NCI-H2227 treated with DMSO at 0.1 percent for 48 hours (cell line): Measurements from ENCODE around the gene LRRC9.
A peak's percentile ranks its signal among the peaks of the same experiment; 100 is the strongest.
"Not testable (repeated sequence)": the region's sequence is repeated elsewhere in the genome, so short reads cannot be mapped to it uniquely, and the experiment has no call there.

ENCODE experiments used
- DNase-seq: peaks from one replicate; lab custom pipeline; 2025; lab: John Stamatoyannopoulos, UW

LRRC9 gene

DNA sequence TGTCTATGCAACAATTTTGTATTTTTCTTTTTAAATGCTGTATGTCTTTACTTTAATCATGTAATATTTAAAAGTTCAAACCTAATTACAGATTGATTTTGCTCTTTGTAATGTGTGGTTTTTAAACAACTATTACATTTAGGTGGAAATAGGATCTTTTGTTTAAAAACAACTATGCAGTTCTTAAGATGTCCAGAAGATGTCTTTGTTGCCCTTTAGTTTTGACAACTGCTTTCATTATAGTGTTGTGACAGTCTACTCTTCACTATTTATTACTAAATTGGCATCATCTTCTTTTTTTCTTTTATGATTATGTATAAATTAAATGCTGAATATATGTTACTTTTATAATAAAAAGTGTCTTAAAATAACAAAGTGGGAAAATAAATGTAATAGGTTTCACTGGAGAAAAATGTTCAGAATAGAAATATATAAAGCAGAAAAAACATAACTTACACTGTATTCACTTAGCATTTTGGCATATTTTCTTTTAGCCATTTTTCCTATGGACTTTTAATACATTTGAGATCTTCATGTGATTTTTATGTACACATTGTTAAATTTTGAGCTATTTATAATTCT is 144.6 kb downstream of the LRRC9 start:
- peak; percentile 43 for DNase-seq

DNA sequence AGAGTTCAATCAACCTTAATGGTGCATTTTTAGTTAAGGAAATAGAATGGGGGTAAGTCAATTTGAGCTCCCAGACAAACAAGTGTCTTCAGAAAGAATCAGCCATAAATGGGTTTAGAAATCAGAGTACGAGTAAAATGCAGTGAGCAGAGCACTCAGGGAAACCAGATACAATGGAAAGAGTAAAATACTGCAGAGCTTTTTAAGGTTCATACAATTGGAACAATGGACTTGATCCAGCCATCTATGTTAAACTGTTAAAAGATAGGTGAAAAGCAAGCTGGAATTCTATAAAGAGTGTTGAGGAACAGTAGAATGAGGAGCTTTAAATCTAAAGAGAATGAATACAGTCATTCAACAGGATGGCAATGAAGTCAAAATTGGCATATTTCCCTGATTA is 147.9 kb downstream of the LRRC9 start:
- DNase-seq = no peak

DNA sequence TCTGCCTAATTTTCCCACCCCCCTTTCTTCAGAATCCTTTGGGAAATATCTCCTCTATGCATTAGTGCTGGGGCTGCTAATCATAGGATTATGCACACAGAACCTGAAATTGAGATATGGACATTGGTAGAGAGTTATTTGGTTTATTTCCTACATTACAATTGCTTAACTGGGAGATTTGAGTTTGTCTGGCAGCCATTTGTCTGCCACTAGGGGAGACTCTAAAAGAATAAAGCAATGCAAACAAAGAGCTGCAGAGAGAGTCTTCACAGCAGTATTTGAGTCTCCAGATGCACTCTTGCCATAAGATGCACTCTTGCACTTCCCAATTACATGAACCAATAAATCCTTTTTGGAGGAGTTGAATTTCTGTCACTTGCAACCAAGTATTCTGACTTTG is 159.8 kb downstream of the LRRC9 start:
- DNase-seq = no peak

DNA sequence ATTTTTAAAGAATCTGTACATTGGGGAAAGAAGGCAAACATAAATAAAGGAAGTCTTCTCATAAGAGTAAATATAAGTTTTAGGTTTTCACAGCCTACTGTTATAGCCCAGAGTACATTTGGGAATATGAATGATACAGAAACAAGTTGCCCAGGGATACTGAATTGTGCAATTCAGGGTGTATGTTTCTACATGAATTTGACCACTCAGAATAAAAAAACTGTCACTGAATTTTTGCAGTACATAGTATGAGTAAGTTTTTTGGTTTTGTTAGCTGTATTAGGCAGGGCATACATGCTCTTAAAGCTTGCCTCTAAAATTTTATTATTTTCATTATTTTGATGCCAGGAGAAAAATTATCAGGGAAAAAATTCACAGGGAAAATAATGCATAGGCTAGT is 165.1 kb downstream of the LRRC9 start:
- no peak for DNase-seq

DNA sequence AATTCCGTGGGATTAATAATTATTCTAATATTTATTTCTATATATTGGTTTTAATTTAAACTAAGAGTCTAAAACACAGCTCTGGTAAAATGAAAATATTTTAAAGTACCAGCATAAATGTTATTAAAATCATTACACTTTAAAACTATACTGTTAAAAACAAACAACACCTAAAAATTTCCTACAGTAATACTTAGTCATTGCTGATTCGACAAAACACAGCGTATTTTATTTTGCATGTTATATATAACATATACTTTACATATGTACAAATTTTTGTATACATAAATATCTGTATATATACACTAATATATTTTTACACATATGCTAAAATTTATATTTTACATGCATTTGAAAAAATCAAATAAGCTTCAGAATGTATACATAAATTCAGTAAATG is 165.7 kb downstream of the LRRC9 start:
- no peak for DNase-seq

DNA sequence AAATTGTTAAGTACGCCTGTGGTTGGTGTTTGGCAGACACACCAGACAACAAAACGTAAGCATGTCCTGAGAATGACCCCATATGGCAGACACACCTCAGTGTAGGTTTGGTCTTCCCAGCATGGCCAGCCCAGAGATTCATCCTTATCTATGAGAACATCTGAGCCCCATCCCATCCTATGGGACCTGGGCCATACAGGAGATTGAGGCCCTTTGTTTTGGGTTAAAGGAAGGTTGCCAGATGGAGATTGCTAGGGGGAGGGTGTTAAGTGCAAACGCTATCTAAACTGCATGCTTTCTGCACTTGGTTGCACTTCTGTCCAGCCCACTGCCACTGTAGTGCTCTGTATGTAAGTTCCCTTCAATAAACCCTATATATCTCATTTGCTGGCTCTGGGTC is 167.7 kb downstream of the LRRC9 start:
- DNase-seq = no peak

DNA sequence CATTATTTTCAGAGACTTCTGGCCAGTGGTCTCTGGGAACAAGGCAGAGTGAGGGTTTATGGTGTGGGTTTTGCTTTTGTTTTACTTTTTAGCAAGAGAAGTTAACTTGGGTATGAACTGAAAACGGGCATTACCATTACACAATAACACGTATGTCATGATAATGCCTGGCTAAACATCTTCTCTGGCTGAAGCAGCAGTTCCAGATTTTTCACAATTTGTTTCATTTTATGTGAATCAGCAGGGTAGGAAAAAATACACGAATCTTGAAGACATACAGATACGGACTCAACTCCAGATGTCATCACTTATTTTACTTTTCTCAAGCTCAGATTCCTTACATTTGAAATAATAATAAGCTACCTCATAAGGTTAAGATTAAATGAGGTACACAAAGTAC is 169.3 kb downstream of the LRRC9 start:
- no peak for DNase-seq

DNA sequence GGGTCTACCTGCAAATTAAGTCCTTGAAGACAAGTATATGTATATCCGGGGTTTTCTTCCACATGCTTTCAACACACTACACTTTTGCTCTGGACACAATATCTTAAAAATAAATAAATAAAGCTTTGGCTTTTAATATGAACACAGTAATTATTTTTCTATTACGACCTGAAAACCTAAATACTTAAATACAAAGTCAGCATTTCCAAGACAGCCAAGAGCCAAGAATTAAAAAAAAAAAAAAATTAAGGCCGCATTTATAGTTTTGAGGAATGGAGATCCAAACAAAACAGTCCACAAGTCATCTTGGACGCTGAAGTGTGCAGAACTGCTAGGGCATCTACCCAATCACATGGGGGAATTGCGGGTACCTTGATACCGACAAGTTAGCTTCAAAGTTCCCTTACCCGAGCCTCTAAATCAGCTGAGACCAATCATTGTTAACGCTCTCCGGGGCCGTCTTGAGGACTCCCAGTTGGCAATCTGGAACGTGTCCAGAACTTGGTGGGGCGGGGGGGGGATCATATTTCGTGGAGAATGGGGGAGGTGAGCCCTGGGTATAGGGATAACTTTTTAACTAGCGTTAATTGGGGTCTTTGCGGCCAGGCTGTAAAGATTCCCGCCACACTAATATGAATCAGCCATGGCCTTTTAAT is 171.0 kb downstream of the LRRC9 start:
- DNase-seq = peak; percentile 46

DNA sequence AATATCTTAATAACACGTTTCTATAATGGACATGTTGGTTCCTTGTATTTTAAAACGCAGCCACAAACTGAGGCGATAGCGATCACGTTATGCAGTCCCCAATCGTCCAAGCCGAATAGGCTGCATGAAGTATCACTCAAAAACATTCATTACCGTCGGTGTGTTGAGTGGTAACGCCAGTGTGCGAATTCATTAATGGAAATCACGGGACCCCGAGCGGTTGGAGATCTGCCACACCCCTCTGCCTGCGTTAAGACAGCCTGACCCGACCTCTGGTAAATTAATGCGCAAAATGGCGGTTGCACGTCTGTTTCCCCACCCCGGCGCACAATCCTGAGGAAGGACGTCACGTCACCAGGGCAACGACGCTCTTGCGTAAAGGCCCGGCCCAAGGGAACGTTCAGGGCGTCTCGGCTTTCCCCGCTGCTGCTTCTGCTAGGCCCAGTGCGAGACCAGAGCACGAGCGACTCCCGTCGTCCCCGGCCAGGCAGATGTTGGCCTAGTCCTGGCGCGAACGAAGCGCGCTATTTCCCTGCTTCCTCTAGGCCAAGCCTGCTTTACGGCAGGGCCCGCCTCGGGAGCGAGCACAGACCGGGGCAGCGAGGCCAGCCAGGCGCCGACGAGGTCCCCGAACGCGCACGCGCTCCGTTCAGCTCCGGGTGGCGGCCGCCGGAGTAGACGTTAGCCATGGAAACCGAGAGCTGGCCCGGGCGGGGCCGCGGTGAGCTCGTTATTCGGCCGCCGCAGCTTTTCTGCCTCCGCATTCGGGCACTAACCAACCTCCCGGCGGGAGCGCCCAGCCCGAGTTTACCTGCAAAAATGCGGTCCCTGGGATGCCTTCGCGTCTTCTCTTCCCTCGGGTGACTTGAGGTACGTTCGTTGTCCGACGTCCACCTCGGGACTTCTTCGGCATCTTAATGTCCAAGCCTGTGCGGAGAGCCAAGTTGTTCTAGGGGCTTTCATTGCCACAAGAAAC is 171.9 kb downstream of the LRRC9 start, which contains the start of gene PCNX4:
PCNX4 (plus strand) TSS at position 374 of the 976 bp plus-strand sequence. CDS start 15,716 bp downstream, outside the sequence.
- DNase-seq = peak; percentile 97

DNA sequence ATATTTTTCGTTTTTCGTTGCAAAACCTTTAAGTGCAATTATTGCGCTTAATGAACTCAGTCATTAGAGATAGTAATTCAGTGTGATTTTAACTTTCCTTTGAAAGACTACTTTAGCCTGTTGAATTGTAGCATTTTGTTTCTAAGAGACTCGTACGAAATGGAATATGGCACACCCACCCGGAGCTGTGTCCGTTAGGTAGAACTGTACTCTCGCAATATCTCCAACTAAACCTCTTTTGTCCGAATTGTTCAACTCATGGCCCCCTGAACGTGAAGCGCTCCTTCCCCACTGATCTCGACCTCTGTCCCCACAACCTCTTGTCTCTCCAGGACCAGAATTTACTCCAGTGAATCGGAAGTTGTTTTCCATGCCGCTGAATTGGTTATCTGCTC is 172.6 kb downstream of the LRRC9 start:
- DNase-seq = peak; percentile 37

DNA sequence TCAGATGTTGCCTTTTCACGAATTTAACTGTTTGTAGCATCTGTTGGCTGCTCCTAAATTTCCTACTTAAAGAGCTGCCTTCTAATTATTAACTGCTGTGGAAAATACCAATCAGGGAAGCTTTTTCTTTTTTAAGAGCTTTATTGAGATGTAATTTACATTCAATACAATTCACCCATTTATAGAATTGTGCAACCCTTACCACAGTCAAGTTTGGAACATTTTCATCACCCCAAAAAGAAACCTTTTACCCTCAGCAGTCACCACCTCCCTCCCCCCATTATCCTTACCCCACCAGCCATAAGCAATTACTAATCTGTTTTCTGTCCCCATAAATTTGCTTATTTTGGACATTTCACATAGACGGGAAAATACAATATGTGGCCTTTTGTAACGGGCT is 173.1 kb downstream of the LRRC9 start:
- no peak for DNase-seq

DNA sequence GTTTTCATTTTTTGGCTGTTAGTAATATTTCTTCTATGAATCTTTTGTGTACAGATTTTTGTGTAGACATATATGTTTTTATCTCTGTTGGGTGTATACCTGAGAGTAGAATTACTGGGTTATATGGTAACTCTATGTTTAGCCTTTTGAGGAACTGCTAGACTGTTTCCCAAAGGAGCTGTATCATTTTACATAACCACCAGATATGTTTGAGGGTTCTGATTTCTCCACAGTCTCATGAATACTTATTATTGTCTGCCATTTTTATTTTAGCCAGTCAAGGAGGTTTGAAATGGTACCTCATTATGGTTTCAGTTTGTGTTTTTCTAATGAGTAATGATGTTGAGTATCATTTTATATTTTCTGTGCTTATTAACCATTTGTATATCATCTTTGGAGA is 173.7 kb downstream of the LRRC9 start:
- DNase-seq = no peak

DNA sequence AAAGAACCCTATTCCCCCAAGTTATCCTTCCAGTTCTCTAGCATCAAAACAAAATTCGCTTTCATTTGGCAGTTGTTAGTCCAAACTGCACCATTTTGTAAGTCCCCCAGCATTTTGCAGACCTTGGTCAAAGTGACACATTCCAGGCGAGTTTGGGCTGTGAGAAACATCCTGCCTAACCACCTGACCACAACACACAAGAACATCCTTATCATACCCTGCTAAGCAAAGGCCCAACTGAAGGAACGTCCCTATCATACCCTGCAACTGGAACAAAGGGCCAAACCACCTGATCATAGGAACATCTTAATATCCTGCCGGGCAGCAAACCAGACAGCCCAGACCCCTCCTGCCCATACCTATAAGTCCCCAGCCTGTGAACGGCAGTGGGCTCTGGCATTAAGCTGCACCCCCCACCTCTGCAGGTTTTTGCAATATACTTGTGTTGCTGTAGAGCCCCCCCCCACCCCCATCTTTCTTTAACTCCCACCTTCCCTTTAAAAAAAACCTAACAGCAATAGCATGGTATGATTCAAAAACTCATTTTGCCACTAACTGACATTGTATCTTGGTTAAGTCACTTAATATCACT is 174.5 kb downstream of the LRRC9 start:
- no peak for DNase-seq

DNA sequence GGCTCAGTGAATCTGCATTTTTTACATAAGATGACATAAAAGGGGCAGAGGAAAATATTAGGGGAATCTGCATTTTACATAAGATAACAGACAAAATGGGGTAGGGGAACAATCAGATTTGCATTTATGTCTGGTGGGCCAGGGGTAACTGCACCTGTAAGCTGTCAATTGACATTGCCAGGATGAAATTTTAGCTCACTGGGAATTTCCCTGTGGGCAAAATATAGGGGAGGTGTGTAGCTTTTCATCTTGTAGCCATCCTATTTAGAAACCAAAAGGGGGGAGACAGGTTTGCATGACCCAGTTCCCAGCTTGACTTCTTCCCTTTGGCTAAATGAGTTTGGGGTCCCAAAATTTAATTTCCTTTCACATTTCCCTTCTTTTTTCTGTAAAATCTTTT is 175.3 kb downstream of the LRRC9 start:
- DNase-seq = no peak

DNA sequence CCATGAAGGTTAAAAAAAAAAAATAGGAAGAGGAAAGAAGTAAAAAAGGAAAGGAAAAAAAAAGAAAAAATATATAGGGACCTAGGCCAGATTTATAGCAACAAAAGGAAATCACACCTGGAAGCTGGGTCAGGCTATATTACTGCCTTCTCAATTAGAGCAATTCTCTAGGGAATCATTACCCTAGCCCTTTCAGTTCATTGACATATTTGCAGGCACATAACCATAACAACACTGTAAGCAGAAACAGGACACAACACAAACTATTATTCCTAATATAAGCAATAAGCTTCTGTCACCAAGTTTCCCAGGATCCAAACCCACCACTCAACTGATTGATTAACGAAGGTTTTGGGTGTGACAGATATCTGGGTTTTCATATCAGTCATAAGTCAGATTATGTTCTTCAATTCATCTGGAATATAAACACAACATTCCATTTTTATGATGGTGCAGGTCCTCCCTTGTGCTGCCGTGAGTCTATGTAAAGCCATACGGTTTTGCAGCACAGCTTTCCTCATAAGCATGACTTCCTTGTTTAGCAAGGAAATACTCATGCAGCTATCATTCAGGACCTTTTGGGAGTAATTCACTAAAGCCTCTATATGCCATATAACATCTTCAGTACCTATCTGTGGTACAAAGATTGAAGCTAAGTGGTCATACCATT is 176.0 kb downstream of the LRRC9 start:
- DNase-seq = no peak

DNA sequence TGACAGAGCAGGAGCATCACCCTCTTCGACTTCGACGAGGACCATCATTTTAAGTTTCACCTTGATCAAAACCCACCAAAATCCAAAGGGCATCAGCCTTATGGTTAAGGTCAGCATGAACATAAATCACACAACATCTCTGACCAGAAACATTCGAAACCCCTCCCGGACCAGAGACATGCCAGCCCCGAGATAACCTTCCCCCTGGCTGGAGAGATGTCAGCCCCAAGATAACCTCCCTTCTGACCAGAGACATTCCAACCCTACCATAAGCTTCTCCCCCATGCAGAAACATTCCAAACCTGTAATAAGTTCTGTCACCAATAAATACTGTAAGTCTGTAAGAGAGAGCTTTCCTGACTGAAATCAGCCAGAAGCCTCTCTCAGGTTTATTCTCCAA is 178.0 kb downstream of the LRRC9 start:
- DNase-seq = no peak

DNA sequence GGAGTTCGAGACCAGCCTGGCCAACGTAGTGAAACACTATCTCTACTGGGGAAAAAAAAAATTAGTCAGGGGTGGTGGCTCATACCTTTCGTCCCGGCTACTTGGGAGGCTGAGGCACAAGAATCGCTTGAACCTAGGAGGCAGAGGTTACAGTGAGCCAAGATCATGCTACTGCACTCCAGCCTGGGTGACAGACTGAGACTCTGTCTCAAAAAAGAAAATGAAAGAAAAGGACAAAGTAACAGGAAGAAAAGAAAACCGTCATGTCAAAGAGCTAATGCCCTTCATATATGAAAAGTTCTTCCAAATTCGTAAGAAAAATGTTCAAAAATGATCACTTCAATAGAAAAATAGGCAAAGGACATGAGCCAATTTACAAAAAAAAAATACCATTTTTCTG is 179.9 kb downstream of the LRRC9 start:
- DNase-seq = not testable (repeated sequence)

DNA sequence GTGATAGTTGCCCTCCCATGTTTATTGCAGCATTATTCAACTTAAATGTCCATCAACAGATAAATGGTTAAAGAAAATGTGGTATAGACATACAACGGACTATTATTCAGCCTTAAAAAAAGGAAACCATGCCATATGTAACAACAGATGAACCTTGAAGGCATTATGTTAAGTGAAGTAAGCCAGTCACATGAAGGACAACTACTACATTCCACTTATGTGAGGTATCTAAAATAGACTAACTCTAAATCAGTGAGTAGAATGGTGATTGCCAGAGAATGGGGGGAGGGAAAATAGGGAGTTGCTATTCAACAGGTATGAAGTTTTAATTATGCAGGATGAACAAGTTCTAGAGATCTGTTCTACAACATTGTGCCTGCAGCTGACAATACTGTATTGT is 181.8 kb downstream of the LRRC9 start:
- DNase-seq = no peak

DNA sequence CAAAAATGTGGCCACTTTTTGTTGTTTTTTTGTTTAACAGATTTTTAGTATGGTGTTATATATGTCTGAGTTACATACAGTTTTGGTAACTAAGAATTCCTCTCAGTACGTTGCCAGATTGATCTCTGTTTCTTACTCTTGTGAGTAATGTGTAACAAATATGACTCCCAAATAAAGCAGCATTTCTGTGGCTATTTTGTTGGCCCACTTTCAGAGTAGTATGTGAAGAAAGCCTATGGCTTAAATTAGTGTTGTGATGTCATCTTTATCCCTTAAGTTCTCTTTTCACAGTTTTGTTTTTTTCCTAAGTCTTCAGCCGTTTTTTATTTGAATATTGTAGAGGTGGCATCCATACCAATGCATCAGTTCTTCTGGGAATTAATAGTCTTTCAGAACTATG is 182.4 kb downstream of the LRRC9 start:
- no peak for DNase-seq

DNA sequence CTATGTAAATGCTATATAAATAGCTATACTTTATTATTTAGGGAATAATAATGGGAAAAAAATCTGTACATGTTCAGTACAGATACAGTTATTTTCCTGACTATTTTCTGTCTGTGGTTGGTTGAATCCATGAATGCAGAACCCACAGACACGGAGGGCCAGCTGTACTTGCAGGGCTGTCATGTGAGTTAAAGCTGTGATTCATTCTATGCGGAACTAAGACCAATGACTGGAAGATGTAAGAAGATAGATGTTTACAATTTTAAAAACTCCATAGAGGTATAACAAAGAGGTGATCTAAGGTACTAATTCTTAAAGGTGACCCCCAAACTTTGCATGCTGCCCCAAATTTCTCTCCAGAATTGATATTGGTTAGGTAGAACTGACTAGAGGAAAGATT is 186.4 kb downstream of the LRRC9 start:
- no peak for DNase-seq

DNA sequence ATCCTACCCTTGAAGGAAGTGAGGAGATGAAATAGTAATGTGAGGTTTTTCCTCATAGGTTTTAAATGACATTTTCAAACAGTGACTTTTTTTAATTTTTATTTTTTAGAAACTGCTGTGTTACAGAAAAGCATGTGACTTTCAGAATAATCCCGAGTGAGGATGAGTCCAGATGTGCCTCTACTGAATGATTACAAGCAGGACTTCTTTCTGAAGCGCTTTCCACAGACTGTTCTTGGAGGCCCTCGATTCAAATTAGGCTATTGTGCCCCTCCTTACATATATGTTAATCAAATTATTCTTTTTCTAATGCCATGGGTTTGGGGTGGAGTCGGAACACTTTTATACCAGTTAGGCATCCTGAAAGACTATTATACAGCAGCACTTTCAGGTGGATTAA is 187.5 kb downstream of the LRRC9 start:
- no peak for DNase-seq

DNA sequence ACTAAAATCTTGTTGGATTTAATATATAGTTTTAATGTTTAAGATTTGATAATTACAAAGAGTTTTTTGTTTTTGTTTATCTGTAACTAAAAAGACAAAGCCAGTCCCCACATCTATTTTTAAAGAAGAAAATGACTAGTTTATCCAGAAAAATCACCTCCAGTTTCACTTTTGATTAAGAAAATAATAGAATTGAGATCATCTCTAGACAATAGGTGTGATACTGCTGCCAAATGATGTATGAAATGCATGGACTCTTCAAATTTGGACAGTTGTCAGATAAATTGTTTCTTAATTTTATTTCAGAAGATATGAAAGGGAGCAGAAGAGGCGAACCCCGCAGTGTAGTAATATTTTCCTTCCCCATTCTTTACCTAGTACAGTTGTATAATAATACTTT is 191.8 kb downstream of the LRRC9 start:
- no peak for DNase-seq
